HG03196 (cell line): Measurements from ENCODE around the gene PRPF6.

ENCODE experiments used
- ATAC-seq: cut with Tn5 transposase; IDR thresholded peaks from one replicate; pipeline ENCODE4 v1.9.1; 2021; ENCODE audit not compliant: unreplicated experiment

PRPF6 gene

DNA sequence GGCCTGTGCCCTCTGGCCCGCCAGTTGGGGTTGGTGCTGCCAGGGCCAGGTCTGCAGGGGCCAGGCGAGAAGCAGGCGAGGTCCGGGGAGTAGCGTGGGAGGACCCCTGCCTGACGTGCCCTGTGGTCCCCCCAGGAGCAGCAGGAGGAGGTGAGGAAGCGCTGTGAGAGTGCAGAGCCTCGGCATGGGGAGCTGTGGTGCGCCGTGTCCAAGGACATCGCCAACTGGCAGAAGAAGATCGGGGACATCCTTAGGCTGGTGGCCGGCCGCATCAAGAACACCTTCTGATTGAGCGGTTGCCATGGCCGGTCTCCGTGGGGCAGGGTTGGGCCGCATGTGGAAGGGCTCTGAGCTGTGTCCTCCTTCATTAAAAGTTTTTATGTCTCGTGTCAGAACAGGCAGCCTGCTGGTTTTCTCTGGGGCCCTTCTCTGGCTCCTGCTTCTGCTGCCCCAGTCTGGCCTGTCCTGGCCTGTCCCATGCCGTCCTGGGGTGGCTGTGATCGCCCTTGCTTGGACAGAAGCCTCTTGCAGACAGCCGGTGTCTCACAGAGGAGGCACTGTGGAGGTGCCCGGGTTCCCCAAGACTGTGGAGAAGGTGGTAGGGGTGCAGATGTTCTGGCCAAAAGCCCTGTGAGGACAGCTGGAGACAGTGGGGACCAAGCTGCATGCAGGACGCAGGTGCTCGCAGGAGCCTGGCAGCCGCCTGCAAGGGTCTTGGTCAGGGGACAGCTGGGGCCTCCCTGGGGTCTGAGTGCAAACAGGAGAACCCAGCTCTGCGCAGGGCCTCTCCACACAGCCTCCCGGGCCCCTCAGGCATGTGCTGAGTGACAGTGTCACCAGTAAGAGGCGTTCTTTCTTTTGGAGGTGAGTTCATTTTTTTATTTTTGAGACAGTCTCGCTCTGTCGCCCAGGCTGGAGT lies 52.0 kb downstream of the PRPF6 start:
- ATAC-seq, result no peak

- ATAC-seq, result no peak
Measured at GRCh38 chr20:64033981-64034493, 53.1 kb downstream of the PRPF6 start.

DNA sequence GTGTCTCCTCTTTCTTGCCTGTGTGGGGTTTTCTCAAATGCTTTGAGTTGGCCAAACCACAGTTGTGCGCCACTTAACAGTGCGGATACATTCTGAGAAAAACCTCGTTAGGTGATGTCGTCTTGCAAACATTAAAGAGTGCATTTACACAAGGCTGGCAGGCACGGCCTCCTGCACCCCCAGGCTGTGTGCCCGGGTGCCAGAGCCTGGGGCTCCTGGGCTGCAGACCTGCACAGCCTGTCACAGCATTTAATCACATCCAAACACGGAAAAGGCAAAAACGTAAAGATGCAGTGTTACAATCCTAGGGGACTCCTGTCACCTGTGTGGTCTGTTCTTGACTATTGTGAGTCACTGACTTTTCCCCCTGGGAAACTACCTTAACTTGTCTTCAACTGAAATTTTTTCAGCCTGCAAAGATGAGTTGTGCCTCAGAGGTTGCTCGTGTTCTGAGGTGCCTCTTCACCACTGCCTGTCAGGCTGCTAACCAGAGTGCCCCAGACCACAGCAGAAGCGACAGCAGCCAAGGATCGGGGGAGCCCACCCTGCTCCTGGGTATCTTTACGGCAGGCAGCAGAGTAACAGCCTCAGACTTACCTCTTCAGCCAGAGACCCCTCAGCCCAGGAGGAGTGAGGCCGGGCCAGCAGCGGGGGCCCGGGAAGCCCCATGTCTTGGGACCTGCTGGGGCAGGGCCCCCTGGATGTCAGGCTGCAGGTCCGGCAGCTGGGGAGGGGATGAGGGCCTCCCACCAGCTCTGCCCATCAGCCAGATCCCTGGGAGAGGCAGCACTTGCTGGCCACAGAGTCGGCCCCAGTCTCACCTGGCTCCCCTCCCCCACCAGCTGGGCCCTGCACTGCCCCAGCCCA lies 54.4 kb downstream of the PRPF6 start:
- no peak for ATAC-seq

DNA sequence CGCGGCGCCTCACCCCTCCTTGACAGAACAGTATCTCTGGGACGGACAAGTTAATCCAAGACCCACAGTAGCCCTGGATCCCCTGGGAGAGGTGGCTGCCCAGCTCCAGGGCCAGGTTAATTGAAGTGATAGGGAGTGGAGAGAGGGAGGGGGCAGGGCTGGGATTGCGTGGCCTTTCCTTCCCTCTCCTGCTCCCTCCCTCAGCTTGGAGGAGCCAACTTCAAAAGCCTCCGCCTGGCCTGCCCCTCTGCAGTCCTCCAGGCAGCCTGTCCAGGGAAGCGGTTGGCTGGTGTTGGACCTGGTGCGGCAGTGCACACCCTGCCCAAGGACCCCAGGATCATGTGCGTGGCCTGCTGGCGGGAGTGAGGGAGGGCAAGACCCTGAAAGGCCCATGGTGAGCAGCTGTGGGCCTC lies 55.0 kb downstream of the PRPF6 start, which contains the start of gene C20orf204:
Gene C20orf204, plus strand, starts transcription at position 250 of the 413 bp plus-strand sequence. Its CDS starts 142 bp downstream, at position 392.
- no peak for ATAC-seq

- ATAC-seq, result no peak
Measured at GRCh38 chr20:64036346-64037198, 55.6 kb downstream of the PRPF6 start.

DNA sequence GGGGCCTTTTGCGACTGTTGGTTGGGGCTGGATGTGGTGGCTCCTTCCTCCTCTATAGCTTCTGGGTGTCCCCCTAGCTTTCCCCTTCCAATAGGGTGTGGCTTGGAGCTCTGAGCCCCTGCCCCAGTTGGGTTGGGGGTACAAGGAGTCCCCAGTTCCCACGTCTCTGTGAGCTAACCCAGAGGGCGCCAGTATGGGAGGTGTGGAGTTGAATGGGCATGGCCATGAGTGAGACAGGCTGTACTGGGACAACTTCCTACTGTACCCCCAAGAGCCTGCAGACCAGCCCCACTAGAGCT lies 56.2 kb downstream of the PRPF6 start:
- no peak for ATAC-seq

DNA sequence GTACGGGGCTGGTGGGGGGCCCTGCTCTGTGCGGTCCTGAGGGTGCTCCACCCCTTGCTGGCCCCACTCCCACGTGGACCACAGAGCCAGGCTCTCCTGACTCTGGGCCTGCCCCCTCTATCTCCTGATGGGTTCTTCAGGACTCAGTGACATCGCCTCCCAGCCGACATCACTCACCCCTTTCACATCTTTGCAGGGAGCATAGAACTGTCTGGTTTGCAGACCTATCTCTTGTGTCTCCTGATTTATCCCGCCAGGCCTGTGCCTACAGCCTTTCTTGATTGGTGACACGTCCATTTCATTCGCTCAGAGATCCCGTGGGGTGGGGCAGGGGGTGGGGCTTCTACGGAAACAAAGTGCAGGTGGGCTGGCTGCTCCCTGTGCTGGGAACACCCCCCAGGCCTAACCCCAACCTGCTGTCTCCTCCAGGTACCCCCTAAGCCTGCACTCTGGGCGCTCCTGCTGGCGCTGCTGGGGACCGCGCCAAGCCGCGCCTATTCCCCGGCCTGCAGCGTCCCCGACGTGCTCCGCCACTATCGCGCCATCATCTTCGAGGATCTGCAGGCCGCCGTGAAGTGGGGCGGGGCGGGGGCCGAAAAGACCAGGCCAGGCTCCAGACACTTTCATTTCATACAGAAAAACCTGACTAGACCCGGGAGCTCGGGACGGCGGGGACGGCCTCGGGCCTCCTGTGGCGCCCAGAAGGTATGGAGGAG lies 56.7 kb downstream of the PRPF6 start:
- no peak for ATAC-seq

GRCh38 chr20:64038224-64038564 lies 57.3 kb downstream of the PRPF6 start:
- ATAC-seq, result no peak

DNA sequence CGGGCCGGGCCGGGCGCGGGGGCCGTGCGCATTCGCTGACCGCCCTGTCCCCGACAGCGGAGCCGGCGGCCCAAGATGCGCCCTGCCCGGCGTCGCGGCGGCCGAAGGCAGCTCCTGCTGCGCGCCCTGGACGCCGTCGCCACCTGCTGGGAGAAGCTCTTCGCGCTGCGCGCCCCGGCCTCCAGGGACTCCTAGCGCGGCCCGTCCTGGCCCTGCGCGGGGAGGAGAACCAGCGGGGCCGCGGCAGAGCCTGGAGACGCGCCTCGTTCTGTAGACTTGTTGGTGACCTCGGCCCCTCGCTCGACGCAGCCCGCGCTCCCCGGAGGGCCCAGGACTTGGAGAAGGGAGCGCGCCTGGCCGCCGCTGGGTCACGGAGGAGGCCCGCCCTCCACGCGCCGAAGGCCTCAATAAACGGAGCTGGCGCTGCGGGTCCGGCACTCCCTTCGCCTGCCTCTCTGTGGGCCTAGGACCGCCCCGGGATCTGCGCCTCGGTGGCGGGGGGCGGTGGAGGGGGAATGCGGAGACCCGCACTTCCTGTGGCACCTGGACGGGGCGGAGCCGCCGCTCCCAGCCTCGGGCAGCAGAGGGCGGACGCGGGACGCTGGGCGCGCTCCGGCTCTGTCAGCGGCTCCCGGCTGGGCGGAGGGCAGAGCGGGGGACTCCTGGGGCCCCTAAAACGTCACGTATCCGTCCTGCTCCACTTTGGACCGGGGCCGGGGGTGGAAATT lies 57.8 kb downstream of the PRPF6 start:
- ATAC-seq, result no peak

DNA sequence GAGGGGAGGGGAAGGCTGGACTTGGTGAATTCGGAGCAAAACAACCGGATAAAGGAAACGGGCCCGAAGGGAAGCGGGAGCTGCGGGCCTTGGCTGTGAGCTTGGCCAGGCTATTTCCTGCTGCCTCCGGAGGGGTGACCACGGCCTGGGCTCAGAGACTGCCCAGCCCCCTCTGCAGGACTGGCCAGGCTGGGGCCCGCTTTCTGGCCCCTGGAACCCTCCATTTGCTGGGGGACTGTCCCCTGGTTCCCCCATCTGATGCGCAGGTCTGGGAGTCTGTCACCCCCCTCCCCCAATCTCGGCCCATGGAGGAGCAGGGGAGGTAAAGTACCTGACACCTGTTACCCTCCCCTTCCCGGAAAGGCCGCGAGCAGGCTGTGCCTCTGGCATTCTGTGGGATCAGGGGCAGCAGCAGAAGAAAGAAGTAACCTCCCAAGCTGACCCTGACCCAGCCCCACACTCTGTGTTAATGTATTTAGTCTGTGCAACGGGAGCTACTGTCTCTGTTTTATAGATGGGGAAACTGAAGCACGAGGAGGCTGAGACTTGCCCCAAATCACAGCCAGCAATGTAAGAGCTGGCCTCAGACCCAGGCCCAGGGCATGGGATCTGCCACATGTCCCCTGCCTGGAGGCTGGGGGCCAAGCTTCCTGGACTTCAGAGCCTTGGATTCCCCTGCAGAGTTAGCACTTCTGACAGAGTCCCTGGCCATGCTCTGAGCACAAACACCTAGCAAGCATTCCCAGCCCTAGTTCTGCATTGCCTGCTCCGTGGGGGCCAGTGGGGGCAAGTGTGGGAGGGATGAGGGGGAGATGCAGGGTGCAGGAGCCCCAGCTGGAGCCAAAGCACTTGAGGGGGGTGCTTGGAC lies 58.6 kb downstream of the PRPF6 start:
- no peak for ATAC-seq

GRCh38 chr20:64040231-64041039 lies 59.5 kb downstream of the PRPF6 start:
- no peak for ATAC-seq

- ATAC-seq, result no peak
Measured at GRCh38 chr20:64041040-64041780, 60.3 kb downstream of the PRPF6 start.

GRCh38 chr20:64041781-64042053 lies 60.8 kb downstream of the PRPF6 start:
- no peak for ATAC-seq

DNA sequence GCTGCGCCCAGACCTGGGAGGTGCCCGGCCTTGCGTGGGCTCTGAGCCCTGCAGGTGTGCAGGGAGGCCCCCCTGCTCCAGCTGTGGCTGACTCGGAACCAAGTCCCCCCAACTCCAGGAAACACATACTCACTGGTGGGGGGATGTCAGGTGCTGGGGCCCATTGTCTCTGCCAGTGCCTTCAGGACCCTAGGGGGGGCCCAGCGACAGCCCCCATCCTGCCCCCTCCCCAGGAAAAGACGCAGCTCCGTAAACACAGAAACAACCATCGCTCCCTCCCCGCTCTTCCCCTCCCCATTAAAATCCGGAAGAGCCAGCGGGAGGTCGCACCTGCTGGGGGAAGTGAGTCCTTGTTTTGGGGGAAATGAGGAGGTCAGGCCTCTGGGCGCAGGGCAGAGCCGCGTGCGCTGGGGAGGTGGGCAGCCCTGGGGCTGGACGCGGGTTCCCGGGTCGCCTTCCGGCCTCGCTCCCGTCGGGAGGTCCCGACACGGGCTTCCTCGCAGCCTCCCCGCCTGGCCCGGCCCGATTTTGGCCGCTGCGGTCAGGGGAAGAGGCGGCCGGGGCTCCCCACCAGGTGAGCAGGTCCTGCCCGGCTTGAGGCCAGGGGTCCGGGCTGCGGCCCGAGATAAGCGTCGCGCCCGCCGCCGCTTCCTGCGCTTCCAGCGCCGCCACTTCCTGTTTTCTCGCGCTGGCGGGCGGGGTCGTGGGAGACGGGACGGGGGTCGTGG lies 61.3 kb downstream of the PRPF6 start:
- ATAC-seq, result no peak

- ATAC-seq, result no peak
Measured at GRCh38 chr20:64043768-64044167, 62.8 kb downstream of the PRPF6 start.

DNA sequence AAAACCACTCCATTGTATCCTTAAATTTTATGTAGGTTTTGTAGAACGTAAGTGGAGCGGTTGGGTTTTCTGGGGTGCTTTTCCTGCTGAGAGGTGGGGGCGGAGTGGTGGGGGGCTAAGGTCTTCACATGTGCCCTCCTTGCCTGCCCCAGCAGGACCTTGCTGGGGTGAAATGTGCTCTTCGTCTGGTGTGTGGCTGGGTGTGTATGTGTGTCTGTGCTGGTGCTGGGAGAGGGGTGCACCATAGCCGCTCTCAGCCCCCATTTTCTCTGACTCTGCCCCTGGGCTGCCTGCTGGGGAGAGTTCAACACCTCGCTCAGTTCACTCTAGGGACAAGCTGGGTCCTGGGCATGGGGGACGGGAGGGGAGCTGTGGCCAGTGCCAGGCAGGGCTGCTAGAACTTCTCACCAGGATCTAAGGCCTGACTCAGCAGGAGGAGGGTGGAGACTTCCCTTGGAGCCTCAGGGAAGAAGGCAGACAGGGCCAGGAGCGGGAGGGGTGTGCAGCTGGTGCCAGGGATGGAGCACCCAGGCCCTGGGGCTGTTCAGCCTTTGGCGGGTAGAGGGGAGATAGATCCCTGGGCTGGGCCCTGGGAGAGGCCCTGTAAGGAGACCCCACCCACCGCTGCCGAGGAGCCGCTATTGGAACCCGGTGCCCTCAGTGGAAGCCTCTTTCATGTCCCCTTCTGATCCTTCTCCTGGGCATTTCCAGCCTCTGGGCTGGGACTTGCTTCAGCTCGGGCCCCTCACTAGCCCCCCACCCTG lies 63.7 kb downstream of the PRPF6 start:
- no peak for ATAC-seq
